RWPE2 (cell line): ENCODE measurements around the gene ARL6IP4.

Experiments
- ATAC-seq: fragments of 200-7000 bp; cut with Tn5 transposase; 3 replicates; pipeline ENCODE4 v1.9.1; 2021; ENCODE audit warnings: low read depth
- DNase-seq: peaks from one replicate; pipeline ENCODE4 v3.0.0-alpha.2; 2020; ENCODE audit warnings: low spot score
- H3K27ac ChIP-seq: fragments of 450-650 bp; 2 replicates; pipeline ENCODE4 v1.5.1; 2017; ENCODE audit warnings: mild to moderate bottlenecking; ENCODE audit not compliant: poor library complexity, severe bottlenecking
- H3K27me3 ChIP-seq: fragments of 250-450 bp; sonication (Bioruptor Pico); 2 replicates; pipeline ENCODE4 v1.5.1; 2021; ENCODE audit warnings: mild to moderate bottlenecking, moderate library complexity; ENCODE audit not compliant: insufficient read depth, poor library complexity, severe bottlenecking
- H3K36me3 ChIP-seq: fragments of 250-450 bp; sonication (Bioruptor Pico); 2 replicates; pipeline ENCODE4 v1.5.1; 2020; ENCODE audit warnings: low read depth, mild to moderate bottlenecking, moderate library complexity
- H3K4me1 ChIP-seq: fragments of 250-450 bp; sonication (Bioruptor Pico); 2 replicates; pipeline ENCODE4 v1.5.1; 2021; ENCODE audit warnings: mild to moderate bottlenecking, moderate library complexity; ENCODE audit not compliant: insufficient read depth, poor library complexity, severe bottlenecking
- H3K4me3 ChIP-seq: fragments of 250-450 bp; sonication (Bioruptor Pico); 2 replicates; pipeline ENCODE4 v1.5.1; 2021; ENCODE audit warnings: mild to moderate bottlenecking, moderate library complexity; ENCODE audit not compliant: severe bottlenecking
- H3K9me3 ChIP-seq: fragments of 250-450 bp; sonication (Bioruptor Pico); 2 replicates; pipeline ENCODE4 v1.5.1; 2021; ENCODE audit warnings: mild to moderate bottlenecking, moderate library complexity; ENCODE audit not compliant: severe bottlenecking
- CTCF ChIP-seq: fragments of 450-650 bp; IDR thresholded peaks from one replicate; pipeline ENCODE4 v1.5.1; 2017; ENCODE audit warnings: mild to moderate bottlenecking, moderate library complexity; ENCODE audit not compliant: poor library complexity, severe bottlenecking

ARL6IP4 gene

GRCh38 chr12:122944605-122945592, 35.6 kb upstream of the ARL6IP4 start:
- Histone ChIP-seq H3K27ac (peak overlapping the region; percentile 92), H3K9me3 (no peaks in the 10 kb centered on the region), H3K4me1 (peaks cover 44% of the 10 kb centered on the region), H3K27me3 (no peaks in the 10 kb centered on the region), H3K36me3 (no peaks in the 10 kb centered on the region), H3K4me3 (no peak overlapping the region)
- no peak for TF ChIP-seq CTCF
- DNase-seq (peak; percentile 84), ATAC-seq (peak; percentile 41)

- H3K4me3 ChIP-seq = no peak overlapping the region
- peak; percentile 100 for DNase-seq
These were observed 33.7 kb upstream of the ARL6IP4 start for GRCh38 chr12:122946690-122947341.

GRCh38 chr12:122947352-122947792, 33.1 kb upstream of the ARL6IP4 start:
- ATAC-seq (no peak), DNase-seq (no peak)
- Histone ChIP-seq H3K9me3 (no peaks in the 10 kb centered on the region), H3K36me3 (no peaks in the 10 kb centered on the region), H3K27ac (peak overlapping the region; percentile 92), H3K4me1 (peaks cover 43% of the 10 kb centered on the region), H3K27me3 (no peaks in the 10 kb centered on the region), H3K4me3 (no peak overlapping the region)
- TF ChIP-seq CTCF = no peak

More at GRCh38 chr12:122946690-122947341, 33.7 kb upstream of the ARL6IP4 start:
- Histone ChIP-seq H3K36me3 (no peaks in the 10 kb centered on the region), H3K9me3 (no peaks in the 10 kb centered on the region), H3K4me1 (peaks cover 44% of the 10 kb centered on the region), H3K27me3 (no peaks in the 10 kb centered on the region), H3K27ac (peak overlapping the region; percentile 92)
- peak; percentile 77 for TF ChIP-seq CTCF
- peak; percentile 88 for ATAC-seq

- no peak for DNase-seq
- H3K4me1 ChIP-seq = peaks cover 43% of the 10 kb centered on the region
These were observed 31.9 kb upstream of the ARL6IP4 start for GRCh38 chr12:122948605-122949004.

More at GRCh38 chr12:122948605-122949004, 31.9 kb upstream of the ARL6IP4 start:
- no peak overlapping the region for H3K27ac ChIP-seq
- no peaks in the 10 kb centered on the region for H3K36me3 ChIP-seq
- no peak for TF ChIP-seq CTCF
- no peak for ATAC-seq
- no peaks in the 10 kb centered on the region for H3K9me3 ChIP-seq
- H3K27me3 ChIP-seq = no peaks in the 10 kb centered on the region
- no peak overlapping the region for H3K4me3 ChIP-seq
